HCT116 (cell line): ENCODE measurements around the gene CRMP1. TPM values are rescaled to one million over a fixed set of nuclear protein-coding genes. Genes with fewer than 3 reads are reported as not detected.
"Not testable (repeated sequence)": the region's sequence is repeated elsewhere in the genome, so short reads cannot be mapped to it uniquely, and the experiment has no call there.

Experiments used
- ATAC-seq: fragments of 200-7000 bp; cut with Tn5 transposase; 2 replicates; pipeline ENCODE4 v1.9.1; 2020; ENCODE audit warnings: mild to moderate bottlenecking, moderate library complexity
- BruUV-seq: library from RNA; stranded (reverse); fragments of 400-500 nt; replicated peaks from 2 replicates; lab custom pipeline; 2021; lab: Mats Ljungman, UMichigan
- CTCF ChIA-PET: fragments of 300-600 bp; sonication (Branson Sonifier 250); formaldehyde crosslinking; loops from one replicate; lab custom pipeline; 2021; ENCODE audit warnings: antibody characterized with exemption; lab: Charles Lee
- POLR2A ChIA-PET: fragments of 300-600, 350-600 bp; sonication (Branson Sonifier 250); formaldehyde crosslinking; loops from one replicate; lab custom pipeline; 2021; ENCODE audit warnings: antibody characterized with exemption; lab: Charles Lee
- RAD21 ChIA-PET, 2 experiments: fragments of 300-600 bp; sonication (Branson Sonifier 250); formaldehyde crosslinking; loops; one replicate each; lab custom pipeline; 2023; ENCODE audit warnings: low total read pairs in 2 of 2; ENCODE audit not compliant: uncharacterized antibody in 2 of 2, unreplicated experiment in 2 of 2, low non-redundant PET in 1 of 2; lab: Charles Lee
- DNase-seq: peaks from one replicate; pipeline ENCODE4 v3.0.0-alpha.2; 2010; ENCODE audit warnings: low read depth, low spot score
- H2AFZ ChIP-seq: fragments of 200-600 bp; shearing (Covaris generic), sonication (generic); 2 replicates; pipeline ENCODE4 v1.6.1; 2017; ENCODE audit warnings: low read depth, mixed run types, mixed read lengths, antibody characterized with exemption, low read length; ENCODE audit not compliant: poor library complexity, severe bottlenecking
- H3K27ac ChIP-seq: 2 replicates; pipeline ENCODE4 v1.5.1; 2012; ENCODE audit warnings: low read depth, low read length
- H3K27me3 ChIP-seq: fragments of 200-600 bp; sonication (generic); 2 replicates; pipeline ENCODE4 v1.6.1; 2016; ENCODE audit warnings: mixed run types, low read length, mixed read lengths; ENCODE audit not compliant: insufficient read depth
- H3K36me3 ChIP-seq, 2 experiments: fragments of 200-500 bp in 1 of 2; fragments of 200-600 bp in 1 of 2; sonication (Bioruptor generic) in 1 of 2; sonication (generic) in 1 of 2; 2 replicates each; pipeline versions ENCODE4 v1.5.1 to v1.6.1; 2014 to 2016; ENCODE audit warnings: low read length in 2 of 2, inconsistent platforms in 1 of 2, mixed read lengths in 1 of 2, mixed run types in 1 of 2; ENCODE audit not compliant: insufficient read depth in 2 of 2, control insufficient read depth in 1 of 2
- H3K4me1 ChIP-seq, 2 experiments: fragments of 200-600 bp in 1 of 2; sonication (generic) in 1 of 2; 2 replicates each; pipeline versions ENCODE4 v1.5.1 to v1.6.1; 2012 to 2017; ENCODE audit warnings: low read length in 2 of 2, inconsistent platforms in 1 of 2, mild to moderate bottlenecking in 1 of 2, mixed read lengths in 1 of 2, mixed run types in 1 of 2, moderate library complexity in 1 of 2; ENCODE audit not compliant: insufficient read depth in 2 of 2, control insufficient read depth in 1 of 2
- H3K4me2 ChIP-seq: fragments of 200-600 bp; sonication (generic); 2 replicates; pipeline ENCODE4 v1.6.1; 2017; ENCODE audit warnings: mixed run types, low read length, mixed read lengths
- H3K4me3 ChIP-seq, 2 experiments: fragments of 200-600 bp in 1 of 2; sonication (generic) in 1 of 2; replicated peaks in 1 of 2; 2 replicates each; pipeline ENCODE4 v1.5.1; 2011 to 2016; ENCODE audit warnings: low read length in 2 of 2, control low read depth in 1 of 2, low read depth in 1 of 2, mild to moderate bottlenecking in 1 of 2, mixed read lengths in 1 of 2, mixed run types in 1 of 2
- H3K79me2 ChIP-seq: fragments of 200-600 bp; sonication (generic); 2 replicates; pipeline ENCODE4 v1.6.1; 2017; ENCODE audit warnings: mild to moderate bottlenecking, mixed run types, low read length, moderate library complexity, mixed read lengths; ENCODE audit not compliant: insufficient read depth
- H3K9ac ChIP-seq: fragments of 200-600 bp; sonication (generic); 2 replicates; pipeline ENCODE4 v1.6.1; 2016; ENCODE audit warnings: low read length, mixed read lengths
- H3K9me2 ChIP-seq: fragments of 200-600 bp; sonication (generic), shearing (Covaris generic); 2 replicates; pipeline ENCODE4 v1.6.1; 2017; ENCODE audit warnings: mixed run types, mild to moderate bottlenecking, moderate library complexity; ENCODE audit not compliant: insufficient read depth
- H3K9me3 ChIP-seq, 2 experiments: fragments of 200-500 bp in 1 of 2; fragments of 200-600 bp in 1 of 2; sonication (Bioruptor generic) in 1 of 2; sonication (generic) in 1 of 2; 2 replicates each; pipeline ENCODE4 v1.6.1; 2014 to 2017; ENCODE audit warnings: low read length in 2 of 2, mixed read lengths in 2 of 2, inconsistent platforms in 1 of 2, low read depth in 1 of 2, mild to moderate bottlenecking in 1 of 2, mixed run types in 1 of 2, moderate library complexity in 1 of 2; ENCODE audit not compliant: control insufficient read depth in 1 of 2, insufficient read depth in 1 of 2
- H4K20me1 ChIP-seq: fragments of 200-600 bp; sonication (generic), shearing (Covaris generic); 2 replicates; pipeline ENCODE4 v1.6.1; 2017; ENCODE audit warnings: mixed run types, mild to moderate bottlenecking, moderate library complexity; ENCODE audit not compliant: insufficient read depth
- ATF3 ChIP-seq: IDR thresholded peaks from 2 replicates; pipeline ENCODE4 v1.6.1; 2012
- CBX3 ChIP-seq: IDR thresholded peaks from 2 replicates; pipeline ENCODE4 v1.6.1; 2012; ENCODE audit warnings: low read depth
- CTCF ChIP-seq, 3 experiments: fragments of 200-600 bp in 1 of 3; sonication (generic) in 1 of 3; IDR thresholded peaks in 2 of 3; conservative IDR thresholded peaks in 1 of 3; 2 replicates each; pipeline ENCODE4 v1.5.1; 2012 to 2017; ENCODE audit warnings: low read depth in 2 of 3, low read length in 2 of 3, antibody characterized with exemption in 1 of 3, borderline replicate concordance in 1 of 3, control low read depth in 1 of 3, mild to moderate bottlenecking in 1 of 3, mixed read lengths in 1 of 3, mixed run types in 1 of 3, moderate library complexity in 1 of 3; ENCODE audit not compliant: insufficient read depth in 1 of 3
- EGR1 ChIP-seq: IDR thresholded peaks from 2 replicates; pipeline ENCODE4 v1.6.1; 2012; ENCODE audit warnings: low read depth
- EZH2phosphoT487 ChIP-seq: fragments of 200-600 bp; IDR thresholded peaks from 2 replicates; pipeline ENCODE4 v1.6.1; 2018; ENCODE audit warnings: antibody characterized with exemption, borderline replicate concordance
- JUND ChIP-seq: IDR thresholded peaks from 2 replicates; pipeline ENCODE4 v1.6.1; 2012
- MAX ChIP-seq: IDR thresholded peaks from 2 replicates; pipeline ENCODE4 v1.6.1; 2012
- POLR2A ChIP-seq: IDR thresholded peaks from 2 replicates; pipeline ENCODE4 v1.7.0; 2011; ENCODE audit warnings: borderline replicate concordance; ENCODE audit not compliant: insufficient read depth, insufficient read length; ENCODE audit errors: extremely low read depth
- POLR2AphosphoS5 ChIP-seq: IDR thresholded peaks from 2 replicates; pipeline ENCODE4 v1.6.1; 2011; ENCODE audit warnings: mild to moderate bottlenecking, low read depth, low read length, moderate library complexity
- RAD21 ChIP-seq: IDR thresholded peaks from 2 replicates; pipeline ENCODE4 v1.6.1; 2012; ENCODE audit warnings: low read depth, mild to moderate bottlenecking
- SIN3A ChIP-seq: IDR thresholded peaks from 2 replicates; pipeline ENCODE4 v1.6.1; 2012; ENCODE audit warnings: low read depth
- SP1 ChIP-seq: IDR thresholded peaks from 2 replicates; pipeline ENCODE4 v1.6.1; 2012; ENCODE audit warnings: low read depth
- SRF ChIP-seq: IDR thresholded peaks from 2 replicates; pipeline ENCODE4 v1.6.1; 2012; ENCODE audit warnings: low read depth
- TCF7L2 ChIP-seq: IDR thresholded peaks from 2 replicates; pipeline ENCODE4 v1.7.0; 2011; ENCODE audit warnings: borderline replicate concordance, inconsistent platforms; ENCODE audit not compliant: insufficient read depth, insufficient read length; ENCODE audit errors: extremely low read depth
- YY1 ChIP-seq: IDR thresholded peaks from 2 replicates; pipeline ENCODE4 v1.6.1; 2011; ENCODE audit warnings: low read length, low read depth, moderate library complexity, mild to moderate bottlenecking; ENCODE audit not compliant: insufficient replicate concordance; ENCODE audit errors: extremely low read depth
- ZBTB33 ChIP-seq: IDR thresholded peaks from 2 replicates; pipeline ENCODE4 v1.6.1; 2011; ENCODE audit warnings: mild to moderate bottlenecking, low read length, moderate library complexity; ENCODE audit not compliant: insufficient replicate concordance; ENCODE audit errors: extremely low read depth
- ZFX ChIP-seq: fragments of 450-650 bp; IDR thresholded peaks from 2 replicates; pipeline ENCODE4 v1.6.1; 2017
- ZNF274 ChIP-seq: fragments of 200-500 bp; sonication (Bioruptor generic); IDR thresholded peaks from 2 replicates; pipeline ENCODE4 v1.6.1; 2014; ENCODE audit warnings: mild to moderate bottlenecking, low read depth, low read length, inconsistent platforms
- intact Hi-C: fragments of 100-400 bp; cut with micrococcal nuclease; formaldehyde crosslinking; loops from 2 replicates; pipeline ENCODE4 v1.10.0; 2022
- total RNA-seq: library from RNA; stranded (reverse); gene quantifications from one replicate; pipeline ENCODE4 v1.2.1, GENCODE V29; 2021; ENCODE audit not compliant: unreplicated experiment

CRMP1 gene
- total RNA-seq, 1 experiment from 2014 or later, result not detected

GRCh38 chr4:5839332-5839731 lies 53.6 kb downstream of the CRMP1 start:
- H3K27me3 ChIP-seq, result peaks cover 31% of the 10 kb centered on the region; the same call in 1 of the 2 replicates
- H3K4me3 ChIP-seq, result no peak overlapping the region
- RAD21 ChIA-PET, result no interaction called here
- intact Hi-C loops, result no loop called here
- CTCF ChIA-PET, result no interaction called here
- H3K4me2 ChIP-seq, result no peak overlapping the region
- H3K27ac ChIP-seq, result no peak overlapping the region
- no peaks in the 10 kb centered on the region for H3K9me2 ChIP-seq
- H4K20me1 ChIP-seq, result no peaks in the 10 kb centered on the region
- POLR2A ChIA-PET, result no interaction called here
- H2AFZ ChIP-seq, result no peak overlapping the region
- H3K4me1 ChIP-seq, result no peaks in the 10 kb centered on the region
- H3K79me2 ChIP-seq, result no peaks in the 10 kb centered on the region
- no TSS peak for BruUV-seq
- no peak for TF ChIP-seq ATF3
- no peak for TF ChIP-seq TCF7L2
- no peak for TF ChIP-seq ZBTB33
- TF ChIP-seq EGR1, result no peak
- no peak for TF ChIP-seq CBX3
- no peak for TF ChIP-seq SRF
- TF ChIP-seq EZH2phosphoT487, result no peak
- no peak for TF ChIP-seq POLR2AphosphoS5
- TF ChIP-seq ZFX, result no peak
- TF ChIP-seq MAX, result no peak
- TF ChIP-seq POLR2A, result no peak
- no peak for TF ChIP-seq RAD21
- no peak for TF ChIP-seq ZNF274
- no peak for TF ChIP-seq SIN3A
- no peak for TF ChIP-seq SP1
- no peak for TF ChIP-seq CTCF (IDR thresholded peaks at IDR 0.05 in 2 of 3, conservative IDR thresholded peaks at IDR 0.05 in 1 of 3; ENCODE audit: borderline replicate concordance in 1 of 3, insufficient read depth in 1 of 3, low read depth in 2 of 3, low read length in 2 of 3)
- no peak for TF ChIP-seq JUND
- no peak for TF ChIP-seq YY1
- ATAC-seq (no peak), DNase-seq (no peak)
- no peaks in the 10 kb centered on the region for H3K9me3 ChIP-seq
- H3K36me3 ChIP-seq, result no peaks in the 10 kb centered on the region
- H3K9ac ChIP-seq, result no peak overlapping the region

- H3K4me2 ChIP-seq, intact Hi-C loops, H3K36me3 ChIP-seq, H4K20me1 ChIP-seq, ATAC-seq, H3K27ac ChIP-seq, DNase-seq, H3K4me3 ChIP-seq, H2AFZ ChIP-seq, BruUV-seq, RAD21 ChIA-PET, H3K4me1 ChIP-seq, H3K9ac ChIP-seq, H3K79me2 ChIP-seq, H3K9me3 ChIP-seq, H3K9me2 ChIP-seq, POLR2A ChIA-PET, CTCF ChIA-PET: not testable (repeated sequence)
- H3K27me3 ChIP-seq, result peaks cover 19% of the 10 kb centered on the region
These were observed 55.4 kb downstream of the CRMP1 start for GRCh38 chr4:5837483-5837882.
